GM12878 (cell line): Measurements from ENCODE around the gene DSE. TPM values are rescaled to one million over a fixed set of nuclear protein-coding genes. Genes with fewer than 3 reads are reported as not detected.

Experiments
- ATAC-seq: fragments of 200-7000 bp; cut with Tn5 transposase; 3 replicates; pipeline ENCODE4 v1.9.1; 2020; ENCODE audit warnings: mild to moderate bottlenecking, moderate library complexity
- BruUV-seq: library from RNA; stranded (reverse); fragments of 400-500 nt; replicated peaks from 2 replicates; lab custom pipeline; 2021; lab: Mats Ljungman, UMichigan
- CTCF ChIA-PET: fragments of 300-600 bp; sonication (Branson Sonifier 250); formaldehyde crosslinking; extraction: SDS; loops from one replicate; lab custom pipeline; 2021; ENCODE audit warnings: inconsistent platforms; lab: Yijun Ruan, JAX
- POLR2A ChIA-PET: fragments of 350-600 bp; formaldehyde crosslinking; extraction: SDS; loops from one replicate; lab custom pipeline; 2021; ENCODE audit warnings: inconsistent platforms; lab: Charles Lee
- RAD21 ChIA-PET: fragments of 300-600 bp; sonication (Branson Sonifier 250); formaldehyde crosslinking; loops from one replicate; lab custom pipeline; 2023; ENCODE audit warnings: antibody characterized with exemption; ENCODE audit not compliant: unreplicated experiment; lab: Charles Lee
- SMC1A ChIA-PET: fragments of 300-600 bp; sonication (Branson Sonifier 250); formaldehyde crosslinking; loops from one replicate; lab custom pipeline; 2023; ENCODE audit not compliant: unreplicated experiment, uncharacterized antibody; lab: Charles Lee
- DNase-seq: peaks from one replicate; pipeline ENCODE4 v3.0.0-alpha.2; 2011; ENCODE audit warnings: low read depth, low spot score
- FAIRE-seq: peaks from 3 replicates; lab custom pipeline; 2011; peaks lifted over from hg19 to GRCh38; lab: Jason Lieb, UNC
- H2AFZ ChIP-seq: 2 replicates; pipeline ENCODE4 v1.6.0; 2011; ENCODE audit warnings: low read depth, low read length, control low read depth; ENCODE audit not compliant: control insufficient read depth
- H3K27ac ChIP-seq: 2 replicates; pipeline ENCODE4 v1.5.1; 2011; ENCODE audit warnings: control low read depth; ENCODE audit not compliant: control insufficient read depth, insufficient read depth
- H3K27me3 ChIP-seq, 2 experiments: replicated peaks in 1 of 2; 2 replicates each; pipeline versions ENCODE4 v1.6.0 to v1.6.1; 2011; ENCODE audit warnings: low read length in 1 of 2; ENCODE audit not compliant: control insufficient read depth in 2 of 2, insufficient read depth in 2 of 2
- H3K36me3 ChIP-seq, 2 experiments: 2 replicates each; pipeline ENCODE4 v1.5.1; 2011; ENCODE audit warnings: low read length in 1 of 2; ENCODE audit not compliant: control insufficient read depth in 2 of 2, insufficient read depth in 2 of 2
- H3K4me1 ChIP-seq: 2 replicates; pipeline ENCODE4 v1.6.1; 2011; ENCODE audit warnings: mild to moderate bottlenecking, low read length, moderate library complexity, mixed read lengths; ENCODE audit not compliant: control insufficient read depth, insufficient read depth
- H3K4me2 ChIP-seq: 2 replicates; pipeline ENCODE4 v1.6.0; 2011; ENCODE audit warnings: control low read depth; ENCODE audit not compliant: control insufficient read depth, insufficient read depth
- H3K4me3 ChIP-seq: fragments of 200-600 bp; sonication (generic); 2 replicates; pipeline ENCODE4 v1.5.1; 2016
- H3K79me2 ChIP-seq: 2 replicates; pipeline ENCODE4 v1.6.0; 2011; ENCODE audit warnings: low read length; ENCODE audit not compliant: control insufficient read depth, insufficient read depth
- H3K9ac ChIP-seq: 2 replicates; pipeline ENCODE4 v1.8.0; 2011; ENCODE audit warnings: low read length, control low read depth, mixed read lengths; ENCODE audit not compliant: control insufficient read depth, insufficient read depth
- H3K9me3 ChIP-seq: replicated peaks from 3 replicates; pipeline ENCODE4 v1.5.1; 2011; ENCODE audit warnings: mild to moderate bottlenecking, low read length; ENCODE audit not compliant: control insufficient read depth, insufficient read depth
- H4K20me1 ChIP-seq: 2 replicates; pipeline ENCODE4 v1.6.0; 2011; ENCODE audit not compliant: control insufficient read depth, insufficient read depth
- ATF2 ChIP-seq: IDR thresholded peaks from 2 replicates; pipeline ENCODE4 v1.6.1; 2012; ENCODE audit warnings: low read length, inconsistent platforms
- BMI1 ChIP-seq: fragments of 450-650 bp; IDR thresholded peaks from 2 replicates; pipeline ENCODE4 v1.6.1; 2016; ENCODE audit warnings: mild to moderate bottlenecking, moderate library complexity, borderline replicate concordance
- CEBPB ChIP-seq, 2 experiments: fragments of 150-350 bp in 1 of 2; IDR thresholded peaks; 2 replicates each; pipeline ENCODE4 v1.6.1; 2012 to 2014; ENCODE audit warnings: low read depth in 2 of 2, low read length in 2 of 2, borderline replicate concordance in 1 of 2, inconsistent platforms in 1 of 2
- CUX1 ChIP-seq: IDR thresholded peaks from 2 replicates; pipeline ENCODE4 v1.6.1; 2012; ENCODE audit warnings: improper control_type of control experiment, low read depth, low read length; ENCODE audit not compliant: insufficient replicate concordance
- ESRRA ChIP-seq: IDR thresholded peaks from 2 replicates; pipeline ENCODE4 v1.6.1; 2012; ENCODE audit warnings: mild to moderate bottlenecking, low read length, improper control_type of control experiment
- JUNB ChIP-seq: IDR thresholded peaks from 2 replicates; pipeline ENCODE4 v1.6.1; 2016; ENCODE audit warnings: antibody characterized with exemption, mild to moderate bottlenecking
- KAT2A ChIP-seq: conservative IDR thresholded peaks from 2 replicates; pipeline ENCODE4 v1.6.1; 2011; ENCODE audit warnings: low read depth, low read length; ENCODE audit not compliant: control insufficient read depth
- MAX ChIP-seq: IDR thresholded peaks from 2 replicates; pipeline ENCODE4 v1.6.1; 2012; ENCODE audit warnings: low read depth, low read length, improper control_type of control experiment
- NFYB ChIP-seq: IDR thresholded peaks from 2 replicates; pipeline ENCODE4 v1.6.1; 2011; ENCODE audit warnings: low read depth, mild to moderate bottlenecking, low read length, improper control_type of control experiment, moderate library complexity; ENCODE audit not compliant: insufficient read depth
- NR2C2 ChIP-seq: IDR thresholded peaks from 2 replicates; pipeline ENCODE4 v1.6.1; 2011; ENCODE audit warnings: borderline replicate concordance, low read depth; ENCODE audit not compliant: control insufficient read depth, insufficient read length
- RUNX3 ChIP-seq: IDR thresholded peaks from 2 replicates; pipeline ENCODE4 v1.6.1; 2012; ENCODE audit warnings: low read length, inconsistent platforms
- ZBTB11 ChIP-seq: fragments of 450-650 bp; formaldehyde crosslinking; IDR thresholded peaks from 2 replicates; pipeline ENCODE4 v1.5.0; 2022; ENCODE audit warnings: mild to moderate bottlenecking, missing genetic modification characterization
- ZNF24 ChIP-seq: fragments of 450-650 bp; IDR thresholded peaks from 2 replicates; pipeline ENCODE4 v1.6.1; 2017; ENCODE audit warnings: antibody characterized with exemption, mild to moderate bottlenecking
- ZZZ3 ChIP-seq: IDR thresholded peaks from 2 replicates; pipeline ENCODE4 v1.6.1; 2011; ENCODE audit warnings: low read depth; ENCODE audit not compliant: control insufficient read depth, insufficient read length
- WGBS: methylation state at CpG from one replicate; pipeline ENCODE4 v1.1.6; 2016; ENCODE audit warnings: low lambda C conversion rate; ENCODE audit not compliant: insufficient replicate concordance, insufficient coverage; ENCODE audit errors: missing lambda C conversion rate; 5-methylcytosine and 5-hydroxymethylcytosine counted together
- in situ Hi-C: fragments of 300-500 bp; cut with MboI; formaldehyde crosslinking; loops from 9 replicates; pipeline ENCODE4 v1.14.3; 2018; ENCODE audit warnings: mixed read lengths
- intact Hi-C: fragments of 100-400 bp; cut with micrococcal nuclease; formaldehyde crosslinking; loops from one replicate; pipeline ENCODE4 v1.14.2; 2022; ENCODE audit not compliant: unreplicated experiment
- polyA plus RNA-seq, 11 experiments: library from polyadenylated mRNA; depleted of rRNA in 4 of 11; unstranded in 6 of 11; stranded (reverse) in 5 of 11; fragments of >200 nt; fragmentation: Nextera tagmentation in 4 of 11; fragmentation: Illumina TruSeq in 1 of 11; extraction: Ambion mirVana in 4 of 11; extraction: Trizol in 1 of 11; gene quantifications; 1 replicate in 1 of 11; 2 replicates in 10 of 11; pipeline versions ENCODE4 v1.2.1 to v1.2.3, GENCODE V29; 2011 to 2016; ENCODE audit warnings: inconsistent platforms in 2 of 11, missing spikeins in 2 of 11, low read depth in 1 of 11
- total RNA-seq, 4 experiments: library from RNA; depleted of rRNA in 3 of 4; stranded (reverse); fragments of >200 nt in 3 of 4; fragmentation: Illumina TruSeq in 1 of 4; extraction: Trizol in 1 of 4; gene quantifications; 2 replicates each; pipeline versions ENCODE4 v1.2.1 to v1.2.3, GENCODE V29; 2013 to 2021

The DSE gene
- total and polyA plus RNA-seq, 10 of the 15 experiments (the other 5 are each of a cell fraction or from before 2014, with no cell fraction given): 12.6 to 76.4 (median 43.0) TPM

GRCh38 chr6:116326181-116326671 is 44.5 kb upstream of the DSE start:
- no peak overlapping the region for H3K9ac ChIP-seq
- no peaks in the 10 kb centered on the region for H3K79me2 ChIP-seq
- BruUV-seq: no TSS peak
- no peaks in the 10 kb centered on the region for H4K20me1 ChIP-seq
- H3K27ac ChIP-seq: no peak overlapping the region
- no peaks in the 10 kb centered on the region for H3K4me1 ChIP-seq
- SMC1A ChIA-PET: interaction anchor here (1.0 to 2.5 kb wide), 3 partner anchors 23 to 38 kb away, joined by 3 to 7 read pairs (median 3); no protein-coding TSS in a partner anchor
- POLR2A ChIA-PET: no interaction called here
- no peak overlapping the region for H3K4me2 ChIP-seq
- no peaks in the 10 kb centered on the region for H3K27me3 ChIP-seq
- in situ Hi-C loops (no loop called here), intact Hi-C loops (no loop called here)
- WGBS: 82% methylated on average over 7 of the region's 7 CpGs
- no peak for ATAC-seq
- FAIRE-seq: no peak
- H3K36me3 ChIP-seq: no peaks in the 10 kb centered on the region
- H3K9me3 ChIP-seq: no peaks in the 10 kb centered on the region
- no peak overlapping the region for H3K4me3 ChIP-seq
- CTCF ChIA-PET: interaction anchor here (1.1 kb wide), 1 partner anchor 67 kb away, joined by 3 read pairs; no protein-coding TSS in a partner anchor
- no peak for DNase-seq
- H2AFZ ChIP-seq: no peak overlapping the region
- RAD21 ChIA-PET: no interaction called here
- TF ChIP-seq BMI1 (no peak), ESRRA (no peak), ZZZ3 (no peak), MAX (no peak), JUNB (no peak), RUNX3 (no peak), ZNF24 (no peak), NR2C2 (no peak), ATF2 (no peak), CEBPB (IDR thresholded peaks at IDR 0.05; ENCODE audit: borderline replicate concordance in 1 of 2, low read depth in 2 of 2, low read length in 2 of 2) (no peak), KAT2A (no peak), CUX1 (no peak), ZBTB11 (CRISPR knock-in tag) (no peak), NFYB (no peak)
